ENCODE measurements around the gene PTPRJ.
"Not testable (repeated sequence)": the region's sequence is repeated elsewhere in the genome, so short reads cannot be mapped to it uniquely, and the experiment has no call there.

PTPRJ gene

GRCh38 chr11:48014917-48015316 is 34.6 kb downstream of the PTPRJ start:
- H3K27me3 ChIP-seq (ENCODE audit: control insufficient read depth, insufficient read depth, low read length) = no peaks in the 10 kb centered on the region
- H3K4me3 ChIP-seq (ENCODE audit: low read length) = no peak overlapping the region
- no peaks in the 10 kb centered on the region for H3K9me3 ChIP-seq (replicated peaks; ENCODE audit: low read length)
- peaks cover 10% of the 10 kb centered on the region for H3K4me1 ChIP-seq (ENCODE audit: control insufficient read depth, insufficient read depth, low read length)
- no peak overlapping the region for H3K4me2 ChIP-seq (ENCODE audit: low read length)
- H3K9ac ChIP-seq (ENCODE audit: low read depth, low read length) = no peak overlapping the region
- no peaks in the 10 kb centered on the region for H3K36me3 ChIP-seq (ENCODE audit: insufficient read depth, low read length)

- Histone ChIP-seq H3K4me2 (ENCODE audit: low read length) (no peak overlapping the region), H3K27me3 (ENCODE audit: control insufficient read depth, insufficient read depth, low read length) (no peaks in the 10 kb centered on the region), H3K9me3 (replicated peaks; ENCODE audit: low read length) (no peaks in the 10 kb centered on the region), H3K4me3 (ENCODE audit: low read length) (no peak overlapping the region), H3K4me1 (ENCODE audit: control insufficient read depth, insufficient read depth, low read length) (peaks cover 10% of the 10 kb centered on the region), H3K36me3 (ENCODE audit: insufficient read depth, low read length) (no peaks in the 10 kb centered on the region), H3K9ac (ENCODE audit: low read depth, low read length) (no peak overlapping the region)
Observed at GRCh38 chr11:48017105-48017830, 36.9 kb downstream of the PTPRJ start.

GRCh38 chr11:48017831-48018527 is 37.6 kb downstream of the PTPRJ start:
- Histone ChIP-seq H3K9ac (ENCODE audit: low read depth, low read length) (no peak overlapping the region), H3K9me3 (replicated peaks; ENCODE audit: low read length) (no peaks in the 10 kb centered on the region), H3K36me3 (ENCODE audit: insufficient read depth, low read length) (no peaks in the 10 kb centered on the region), H3K4me2 (ENCODE audit: low read length) (no peak overlapping the region), H3K4me3 (ENCODE audit: low read length) (no peak overlapping the region), H3K27me3 (ENCODE audit: control insufficient read depth, insufficient read depth, low read length) (no peaks in the 10 kb centered on the region), H3K4me1 (ENCODE audit: control insufficient read depth, insufficient read depth, low read length) (peaks cover 8% of the 10 kb centered on the region)

- Histone ChIP-seq H3K4me2 (ENCODE audit: low read length) (no peak overlapping the region), H3K36me3 (ENCODE audit: insufficient read depth, low read length) (no peaks in the 10 kb centered on the region), H3K4me1 (ENCODE audit: control insufficient read depth, insufficient read depth, low read length) (peaks cover 1% of the 10 kb centered on the region), H3K9ac (ENCODE audit: low read depth, low read length) (no peak overlapping the region), H3K27me3 (ENCODE audit: control insufficient read depth, insufficient read depth, low read length) (no peaks in the 10 kb centered on the region), H3K4me3 (ENCODE audit: low read length) (no peak overlapping the region), H3K9me3 (replicated peaks; ENCODE audit: low read length) (no peaks in the 10 kb centered on the region)
Observed at GRCh38 chr11:48018528-48019216, 38.3 kb downstream of the PTPRJ start.

- no peak overlapping the region for H3K4me3 ChIP-seq (ENCODE audit: low read length)
- no peaks in the 10 kb centered on the region for H3K4me1 ChIP-seq (ENCODE audit: control insufficient read depth, insufficient read depth, low read length)
- H3K4me2 ChIP-seq (ENCODE audit: low read length) = no peak overlapping the region
- no peaks in the 10 kb centered on the region for H3K9me3 ChIP-seq (replicated peaks; ENCODE audit: low read length)
- no peak overlapping the region for H3K9ac ChIP-seq (ENCODE audit: low read depth, low read length)
- no peaks in the 10 kb centered on the region for H3K36me3 ChIP-seq (ENCODE audit: insufficient read depth, low read length)
- H3K27me3 ChIP-seq (ENCODE audit: control insufficient read depth, insufficient read depth, low read length) = no peaks in the 10 kb centered on the region
Observed at GRCh38 chr11:48019217-48019584, 38.8 kb downstream of the PTPRJ start.

GRCh38 chr11:48019595-48019994 is 39.2 kb downstream of the PTPRJ start:
- Histone ChIP-seq H3K4me1 (ENCODE audit: control insufficient read depth, insufficient read depth, low read length) (no peaks in the 10 kb centered on the region), H3K36me3 (ENCODE audit: insufficient read depth, low read length) (no peaks in the 10 kb centered on the region), H3K9me3 (replicated peaks; ENCODE audit: low read length) (no peaks in the 10 kb centered on the region), H3K27me3 (ENCODE audit: control insufficient read depth, insufficient read depth, low read length) (no peaks in the 10 kb centered on the region), H3K9ac (ENCODE audit: low read depth, low read length) (no peak overlapping the region), H3K4me3 (ENCODE audit: low read length) (no peak overlapping the region), H3K4me2 (ENCODE audit: low read length) (no peak overlapping the region)

- no peaks in the 10 kb centered on the region for H3K4me1 ChIP-seq (ENCODE audit: control insufficient read depth, insufficient read depth, low read length)
- H3K27me3 ChIP-seq (ENCODE audit: control insufficient read depth, insufficient read depth, low read length) = no peaks in the 10 kb centered on the region
- H3K4me3 ChIP-seq (ENCODE audit: low read length) = no peak overlapping the region
- H3K36me3 ChIP-seq (ENCODE audit: insufficient read depth, low read length) = no peaks in the 10 kb centered on the region
- H3K9me3 ChIP-seq (replicated peaks; ENCODE audit: low read length) = no peaks in the 10 kb centered on the region
- H3K4me2 ChIP-seq (ENCODE audit: low read length) = no peak overlapping the region
- H3K9ac ChIP-seq (ENCODE audit: low read depth, low read length) = no peak overlapping the region
Observed at GRCh38 chr11:48020092-48020755, 39.9 kb downstream of the PTPRJ start.

GRCh38 chr11:48021201-48021820 is 41.0 kb downstream of the PTPRJ start:
- H3K9ac ChIP-seq (ENCODE audit: low read depth, low read length); H3K4me1 ChIP-seq (ENCODE audit: control insufficient read depth, insufficient read depth, low read length); H3K9me3 ChIP-seq (replicated peaks; ENCODE audit: low read length); H3K4me3 ChIP-seq (ENCODE audit: low read length); H3K36me3 ChIP-seq (ENCODE audit: insufficient read depth, low read length); H3K27me3 ChIP-seq (ENCODE audit: control insufficient read depth, insufficient read depth, low read length); H3K4me2 ChIP-seq (ENCODE audit: low read length): not testable (repeated sequence)

GRCh38 chr11:48022445-48022844 is 42.1 kb downstream of the PTPRJ start:
- Histone ChIP-seq H3K4me3 (ENCODE audit: low read length) (no peak overlapping the region), H3K36me3 (ENCODE audit: insufficient read depth, low read length) (no peaks in the 10 kb centered on the region), H3K4me2 (ENCODE audit: low read length) (no peak overlapping the region), H3K4me1 (ENCODE audit: control insufficient read depth, insufficient read depth, low read length) (no peaks in the 10 kb centered on the region), H3K9ac (ENCODE audit: low read depth, low read length) (no peak overlapping the region), H3K27me3 (ENCODE audit: control insufficient read depth, insufficient read depth, low read length) (no peaks in the 10 kb centered on the region), H3K9me3 (replicated peaks; ENCODE audit: low read length) (no peaks in the 10 kb centered on the region)

- H3K36me3 ChIP-seq (ENCODE audit: insufficient read depth, low read length); H3K27me3 ChIP-seq (ENCODE audit: control insufficient read depth, insufficient read depth, low read length); H3K4me3 ChIP-seq (ENCODE audit: low read length); H3K4me1 ChIP-seq (ENCODE audit: control insufficient read depth, insufficient read depth, low read length); H3K4me2 ChIP-seq (ENCODE audit: low read length); H3K9me3 ChIP-seq (replicated peaks; ENCODE audit: low read length); H3K9ac ChIP-seq (ENCODE audit: low read depth, low read length): not testable (repeated sequence)
Observed at GRCh38 chr11:48023608-48024007, 43.2 kb downstream of the PTPRJ start.

- Histone ChIP-seq H3K4me2 (ENCODE audit: low read length) (no peak overlapping the region), H3K9me3 (replicated peaks; ENCODE audit: low read length) (no peaks in the 10 kb centered on the region), H3K4me1 (ENCODE audit: control insufficient read depth, insufficient read depth, low read length) (peaks cover 4% of the 10 kb centered on the region), H3K27me3 (ENCODE audit: control insufficient read depth, insufficient read depth, low read length) (no peaks in the 10 kb centered on the region), H3K36me3 (ENCODE audit: insufficient read depth, low read length) (no peaks in the 10 kb centered on the region), H3K4me3 (ENCODE audit: low read length) (no peak overlapping the region), H3K9ac (ENCODE audit: low read depth, low read length) (no peak overlapping the region)
Observed at GRCh38 chr11:48024635-48025071, 44.3 kb downstream of the PTPRJ start.

Measured in skeletal muscle satellite cell (primary cell).